Glomerular visceral epithelial cell (primary cell): ENCODE measurements around the gene MANSC1.
"Not testable (repeated sequence)": the region's sequence is repeated elsewhere in the genome, so short reads cannot be mapped to it uniquely, and the experiment has no call there.

Source experiments
- DNase-seq: peaks from one replicate; pipeline ENCODE4 v3.0.0-alpha.2; 2016; ENCODE audit errors: extremely low spot score

The MANSC1 gene

DNA sequence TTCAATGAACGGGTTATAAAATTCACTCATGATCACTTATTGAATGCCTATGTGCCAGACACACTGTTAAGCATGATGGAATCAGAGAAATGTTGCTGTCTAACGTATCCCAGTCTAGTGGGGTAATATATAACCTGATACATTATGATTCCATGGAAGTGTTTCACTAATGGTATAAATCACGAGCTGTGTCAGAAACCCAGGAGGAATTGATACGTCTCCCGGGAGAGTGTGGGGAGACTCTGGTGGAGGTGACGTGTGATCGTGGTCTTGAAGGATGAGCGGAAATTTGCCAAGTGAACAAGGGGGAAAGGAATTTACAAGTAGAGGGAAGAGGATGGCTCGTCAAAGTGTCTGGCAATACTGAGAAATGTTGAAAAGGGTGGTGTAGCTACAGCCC is 26.5 kb downstream of the MANSC1 start:
- DNase-seq: peak; percentile 84

DNA sequence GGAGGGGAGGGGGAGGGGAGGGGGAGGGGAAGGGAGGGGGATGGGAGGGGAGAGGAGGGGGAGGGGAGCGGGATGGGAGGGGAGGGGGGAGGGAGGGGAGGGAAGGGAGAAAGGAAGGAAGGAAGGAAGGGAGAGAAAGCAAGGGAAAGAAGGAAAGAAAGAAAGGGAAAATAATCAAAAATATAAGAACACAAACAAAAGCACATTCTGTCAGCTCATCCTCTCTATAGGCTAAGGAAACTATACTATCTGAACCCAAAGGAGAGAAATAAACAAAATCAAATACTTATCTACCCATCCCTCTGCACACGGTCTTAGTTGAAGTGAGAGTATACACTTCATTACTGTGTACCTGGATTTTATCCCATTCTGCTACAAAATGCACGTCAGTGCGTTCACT is 26.9 kb downstream of the MANSC1 start:
- DNase-seq: no peak

DNA sequence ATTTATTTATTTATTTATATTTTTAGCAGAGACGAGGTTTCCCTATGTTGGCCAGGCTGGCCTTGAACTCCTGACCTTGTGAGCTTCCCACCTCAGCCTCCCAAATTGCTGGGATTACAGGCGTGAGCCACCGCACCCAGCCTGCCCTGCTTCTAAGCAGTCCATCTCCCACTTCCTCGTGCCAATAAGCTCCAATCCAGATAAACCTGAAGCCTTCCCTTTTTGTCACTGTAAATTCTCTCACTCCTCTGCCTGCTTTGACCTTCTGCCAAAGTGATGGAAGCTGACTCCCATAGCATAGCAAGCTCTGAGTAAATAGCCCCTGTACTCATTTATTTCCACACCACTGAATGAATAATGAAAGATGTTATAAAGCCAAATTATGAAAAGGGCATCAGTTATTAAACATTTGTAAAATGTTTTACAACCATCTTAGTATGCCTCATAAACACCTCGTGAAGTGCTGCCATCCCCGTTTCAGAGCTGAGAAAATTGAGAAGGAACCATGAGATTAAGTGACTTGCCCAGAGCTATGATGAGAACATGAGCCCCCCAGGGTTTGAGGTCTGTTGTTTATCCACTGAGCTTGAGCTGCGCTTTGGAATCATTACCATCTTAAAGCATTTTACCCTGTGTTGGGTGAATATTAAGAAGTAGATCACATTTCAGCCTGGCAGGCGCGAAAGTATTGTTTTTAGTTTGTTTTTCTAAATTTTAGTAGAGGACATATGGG is 30.4 kb downstream of the MANSC1 start:
- no peak for DNase-seq

DNA sequence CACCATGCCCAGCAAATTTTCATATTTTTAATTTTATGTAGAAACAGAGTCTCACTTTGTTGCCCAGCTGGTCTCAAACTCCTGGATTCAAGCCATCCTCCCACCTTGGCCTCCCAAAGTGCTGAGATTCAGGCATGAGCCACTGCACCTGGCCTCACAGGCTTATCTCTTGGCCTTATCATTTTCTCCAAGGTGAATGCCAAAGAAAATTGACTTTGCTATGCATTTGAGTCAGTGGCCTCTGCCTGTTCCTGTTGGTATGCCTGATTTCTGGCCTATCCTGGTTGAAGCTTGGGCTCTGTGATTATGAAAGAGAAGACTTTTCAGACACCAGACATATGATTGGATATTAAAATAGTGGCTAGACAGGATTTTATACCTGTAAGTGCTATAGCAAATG is 34.2 kb downstream of the MANSC1 start:
- no peak for DNase-seq

DNA sequence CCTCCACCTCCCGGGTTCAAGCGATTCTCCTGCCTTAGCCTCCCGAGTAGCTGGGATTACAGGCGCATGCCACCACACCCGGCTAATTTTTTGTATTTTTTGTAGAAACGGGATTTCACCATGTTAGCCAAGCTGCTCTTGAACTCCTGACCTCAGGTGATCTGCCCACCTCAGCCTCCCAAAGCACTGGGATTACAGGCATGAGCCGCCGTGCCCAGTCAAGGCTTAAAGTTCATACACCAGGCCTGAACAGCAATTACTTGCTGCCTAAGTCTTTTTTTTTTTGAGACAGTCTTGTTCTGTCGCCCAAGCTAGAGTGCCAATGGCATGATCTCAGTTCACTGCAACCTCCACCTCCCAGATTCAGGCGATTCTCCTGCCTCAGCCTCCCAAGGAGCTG is 39.3 kb downstream of the MANSC1 start:
- DNase-seq: not testable (repeated sequence)

DNA sequence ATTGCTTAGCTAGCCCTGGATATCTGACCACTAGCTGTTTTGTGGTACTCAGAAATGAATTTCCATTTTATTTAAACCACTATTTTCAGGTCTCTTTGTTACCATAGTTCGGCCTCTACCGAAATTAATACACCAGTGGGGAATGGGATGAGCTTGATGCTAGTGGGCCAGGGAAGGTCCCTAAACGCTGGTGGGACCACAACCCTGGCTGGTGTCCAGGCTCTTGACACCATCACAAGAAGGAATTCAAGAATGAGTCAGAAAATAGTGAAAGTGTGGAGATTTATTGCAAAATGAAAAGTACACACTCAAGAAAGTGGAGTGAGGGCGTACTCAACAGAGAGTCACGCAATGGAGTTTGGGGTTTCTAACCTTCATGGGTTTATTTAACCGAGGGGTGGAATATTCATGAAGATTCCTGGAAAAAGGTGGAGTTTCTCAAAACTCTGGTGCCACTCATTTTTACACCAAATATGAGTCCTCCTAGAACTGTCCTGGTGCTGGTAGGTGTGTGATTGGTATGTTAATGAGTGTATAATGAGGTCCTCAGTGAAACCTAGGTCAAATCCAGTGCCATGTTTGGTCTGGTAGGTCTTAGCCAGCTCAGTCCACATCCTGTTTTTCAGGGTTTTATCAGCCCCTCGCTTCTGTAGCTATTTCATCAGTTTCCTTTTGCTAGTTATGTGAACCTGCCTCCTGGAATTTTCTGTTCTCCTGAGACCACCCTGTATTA is 44.3 kb downstream of the MANSC1 start:
- DNase-seq: no peak

DNA sequence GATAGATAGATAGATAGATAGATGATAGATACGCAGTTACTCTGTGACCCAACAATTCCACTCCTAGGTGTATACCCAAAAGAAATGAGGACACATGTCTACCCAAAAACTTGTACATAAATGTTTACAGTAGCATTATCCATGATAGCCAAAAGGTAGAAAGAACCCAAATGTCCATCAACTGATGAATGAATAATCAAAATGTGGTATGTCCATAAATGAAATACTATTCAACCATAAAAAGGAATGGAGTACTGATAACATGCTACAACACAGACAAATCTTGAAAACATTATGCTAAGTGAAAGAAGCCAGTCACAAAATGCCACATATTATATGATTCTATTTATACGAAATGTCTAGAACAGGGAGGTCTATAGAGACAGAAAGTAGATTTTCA is 47.1 kb downstream of the MANSC1 start:
- DNase-seq: no peak

DNA sequence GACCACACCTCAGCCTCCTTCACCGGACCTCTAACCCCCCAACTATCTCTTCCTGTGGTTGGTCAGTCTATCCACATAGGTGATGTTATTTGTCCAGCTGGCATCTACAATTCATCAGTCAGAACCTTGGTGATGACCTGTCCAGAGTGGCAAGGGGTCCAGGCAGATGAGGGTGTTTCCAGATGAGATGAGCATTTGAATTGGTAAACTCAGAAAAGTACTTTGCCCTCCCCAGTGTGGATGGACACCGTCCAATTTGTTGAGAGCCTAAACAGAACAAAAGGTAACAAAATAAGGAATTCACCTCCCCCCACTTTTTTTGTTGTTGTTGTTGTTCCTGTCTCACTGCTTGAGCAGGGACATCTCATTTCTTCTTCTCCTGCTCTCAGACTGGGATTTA is 48.9 kb downstream of the MANSC1 start:
- DNase-seq: no peak

DNA sequence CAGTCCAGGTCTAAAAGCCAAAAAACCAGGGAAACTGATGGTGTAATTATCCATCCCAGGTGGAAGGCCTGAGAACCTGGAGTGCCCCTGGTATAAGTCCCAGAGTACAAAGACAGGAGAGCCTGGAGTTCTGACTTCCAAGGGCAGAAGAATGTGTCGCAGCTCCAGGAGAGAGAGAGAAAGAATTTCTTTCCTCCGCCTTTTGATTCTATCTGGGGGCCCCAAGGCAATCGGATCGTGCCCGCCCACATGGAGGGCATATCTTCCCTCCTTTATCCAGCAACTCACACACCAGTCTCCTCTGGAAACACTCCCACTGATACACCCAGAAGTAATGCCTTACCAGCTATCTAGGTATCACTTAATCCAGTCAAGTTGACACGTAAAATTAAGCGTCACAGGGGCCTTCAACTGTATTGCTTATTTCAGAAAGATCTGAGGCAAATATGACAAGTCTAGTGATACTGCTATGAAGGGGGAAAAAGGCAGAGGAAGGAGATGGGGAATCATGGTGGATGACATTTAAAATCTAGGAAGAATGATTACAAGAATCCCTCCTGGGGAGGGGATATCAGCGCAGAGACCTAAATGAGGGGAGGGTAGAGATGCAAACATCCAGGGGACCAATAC is 52.7 kb downstream of the MANSC1 start:
- no peak for DNase-seq

DNA sequence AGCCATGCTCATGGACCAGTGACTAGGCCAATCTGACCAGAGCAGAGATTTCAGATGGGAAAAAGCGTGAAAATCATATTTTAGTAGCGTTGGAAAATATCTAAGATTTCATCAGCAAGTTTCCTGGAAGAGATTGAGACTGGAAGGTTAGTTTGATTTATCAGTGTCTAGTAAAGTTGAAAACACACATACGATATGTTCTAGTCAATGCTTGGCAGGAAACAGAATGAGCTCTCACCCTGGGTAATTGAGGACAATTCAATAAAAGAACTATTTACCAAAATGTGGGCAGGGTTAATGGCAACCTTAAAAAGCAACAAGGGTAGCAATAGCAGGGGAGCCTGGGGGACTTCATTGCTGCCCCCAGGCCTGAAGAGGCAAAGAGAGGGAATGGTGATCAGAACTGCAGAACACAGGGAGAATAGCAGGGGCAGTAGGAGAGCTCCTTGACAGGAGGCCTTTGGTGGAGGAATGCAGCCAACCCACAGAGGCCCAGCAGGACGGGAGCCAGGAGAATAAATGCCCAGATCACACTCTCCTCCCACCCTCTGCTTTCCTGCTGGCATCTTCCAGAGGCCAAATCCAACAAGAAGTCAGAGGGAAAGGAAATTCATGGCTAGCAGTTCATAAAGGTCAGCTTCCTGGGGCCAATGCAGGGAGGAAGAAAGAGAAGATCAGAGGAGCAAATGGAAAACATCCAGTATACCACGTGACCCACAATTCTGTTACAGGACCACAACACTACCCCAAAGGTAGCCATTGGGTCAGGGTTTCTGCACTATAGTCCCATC is 55.6 kb downstream of the MANSC1 start:
- DNase-seq: no peak

DNA sequence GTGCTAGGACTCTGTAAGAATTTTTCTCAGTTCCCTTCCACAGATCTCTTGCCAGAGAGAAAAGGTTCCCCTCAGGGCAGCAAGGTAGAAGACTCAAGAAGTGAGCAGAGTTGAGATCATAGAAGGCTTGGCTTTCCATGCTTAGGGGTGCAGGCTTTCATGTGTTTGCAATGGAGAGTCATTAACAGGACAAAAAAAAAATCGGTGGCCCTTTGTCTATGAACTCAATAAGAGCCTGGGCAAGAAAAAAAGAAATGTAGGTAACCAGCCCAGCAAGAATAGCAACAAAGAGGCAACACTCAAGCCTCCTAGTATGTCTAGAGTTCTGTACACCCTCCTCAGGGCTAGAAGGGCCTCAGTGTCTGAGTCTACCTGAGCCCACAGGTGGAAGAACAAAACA is 59.8 kb downstream of the MANSC1 start:
- no peak for DNase-seq

DNA sequence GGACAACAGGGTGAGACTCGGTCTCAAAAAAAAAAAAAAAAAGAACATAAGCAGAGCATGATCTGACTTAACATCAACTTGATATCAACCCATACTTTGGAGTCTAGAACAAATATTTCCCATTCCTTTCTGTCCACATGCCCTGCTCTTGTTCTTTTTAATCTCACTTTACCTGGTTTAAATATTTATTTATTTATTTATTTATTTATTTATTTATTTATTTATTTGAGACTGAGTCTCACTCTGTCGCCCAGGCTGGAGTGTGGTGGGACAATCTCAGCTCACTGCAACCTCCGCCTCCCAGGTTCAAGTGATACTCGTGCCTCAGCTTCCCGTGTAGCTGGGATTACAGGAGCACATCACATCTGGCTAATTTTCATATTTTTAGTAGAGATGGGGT is 63.6 kb downstream of the MANSC1 start:
- DNase-seq: no peak

DNA sequence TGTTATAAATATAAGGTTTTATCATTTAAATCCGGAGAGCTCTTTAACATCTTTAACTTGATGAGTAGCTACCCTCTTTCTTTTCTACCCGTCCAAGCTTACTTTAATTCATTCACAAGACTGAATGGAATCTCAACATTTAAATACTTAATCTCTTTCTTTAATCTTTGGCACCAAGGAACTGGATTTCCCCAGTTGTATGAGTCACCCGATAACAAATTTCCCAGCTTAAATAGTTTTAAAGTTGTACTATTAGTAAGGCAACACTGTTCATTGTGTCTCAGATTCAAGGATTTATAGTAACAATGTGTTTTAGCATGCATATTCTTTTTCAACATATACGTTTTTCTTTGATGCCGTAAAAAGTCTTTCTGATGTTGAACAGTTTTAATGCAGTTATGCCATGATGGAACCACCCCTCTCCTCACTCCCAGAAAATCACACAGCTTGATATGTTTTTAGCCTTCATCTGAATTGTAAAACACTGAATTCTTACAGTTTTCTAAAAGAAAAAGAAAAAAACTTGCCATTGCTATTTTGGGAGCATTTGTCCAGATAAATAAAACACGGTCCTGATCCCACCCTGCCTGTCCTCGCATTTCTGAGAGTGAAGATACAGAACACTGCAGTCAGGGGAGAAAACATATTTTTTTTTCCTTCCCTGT is 67.1 kb downstream of the MANSC1 start:
- DNase-seq: peak; percentile 37

DNA sequence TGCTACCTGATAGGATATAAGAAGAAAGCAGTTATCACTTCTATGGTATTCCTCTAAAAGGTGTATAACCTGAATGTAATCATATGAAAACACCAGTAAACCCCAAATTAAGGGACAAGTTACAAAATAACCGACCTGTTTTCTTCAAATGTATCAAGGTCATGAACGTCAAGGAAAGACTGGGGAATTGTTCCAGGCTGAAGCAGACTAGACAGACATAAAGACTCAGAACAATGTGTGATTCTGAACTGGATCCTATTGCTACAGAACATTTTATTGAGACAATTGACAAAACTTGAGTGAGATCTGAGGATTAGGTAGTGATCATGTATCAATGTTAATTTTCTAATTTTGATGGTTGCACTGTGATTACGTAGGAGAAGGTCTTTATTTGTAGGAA is 67.8 kb downstream of the MANSC1 start:
- no peak for DNase-seq

DNA sequence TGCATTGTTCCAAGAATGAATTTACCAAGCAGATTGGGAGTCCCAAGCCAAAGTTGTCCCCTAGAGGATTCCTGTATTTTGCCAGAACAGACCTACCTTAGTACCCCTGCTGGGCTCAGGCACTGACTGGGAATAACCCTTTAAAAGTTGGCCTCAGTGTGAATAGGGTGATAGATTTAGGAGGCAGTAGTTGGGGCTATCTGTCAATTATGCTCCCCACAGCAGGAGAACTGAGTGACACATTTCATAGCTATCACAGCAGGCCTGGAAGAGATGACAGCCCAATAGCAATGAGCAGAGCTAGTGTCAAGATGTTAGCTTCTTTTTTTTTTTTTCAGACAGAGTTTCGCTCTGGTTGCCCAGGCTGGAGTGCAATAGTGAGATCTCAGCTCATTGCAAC is 68.9 kb downstream of the MANSC1 start:
- no peak for DNase-seq

DNA sequence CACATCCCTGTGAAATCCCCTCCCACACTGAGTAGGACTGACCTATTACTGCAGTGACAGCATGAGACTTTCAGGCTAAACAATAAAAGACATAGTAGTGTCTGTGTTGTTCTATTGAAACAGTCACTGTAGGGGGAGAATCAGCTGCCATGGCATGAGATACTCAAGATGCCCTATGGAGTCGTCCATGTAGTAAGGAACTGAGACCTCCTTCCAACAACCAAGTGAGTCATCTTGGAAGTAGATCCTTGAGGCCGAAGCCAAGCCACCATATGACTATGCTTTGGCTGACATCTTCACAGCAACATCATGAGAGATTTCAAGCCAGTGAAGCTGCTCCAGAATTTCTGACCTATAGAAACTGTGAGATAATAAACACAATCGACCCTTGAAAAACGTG is 71.1 kb downstream of the MANSC1 start:
- no peak for DNase-seq
